Testis (tissue), 2 donors: ENCODE measurements around the gene PSRC1.

Experiments used
- CTCF ChIP-seq, 3 experiments: fragments of 450-650 bp in 2 of 3; fragments of 200-600 bp in 1 of 3; sonication (generic) in 1 of 3; IDR thresholded peaks; one replicate each; pipeline ENCODE4 v1.5.1; 2016 to 2019; ENCODE audit warnings: antibody characterized with exemption in 3 of 3, mild to moderate bottlenecking in 2 of 3, moderate library complexity in 1 of 3
- POLR2A ChIP-seq: fragments of 450-650 bp; IDR thresholded peaks from one replicate; pipeline ENCODE4 v1.6.1; 2017; ENCODE audit warnings: antibody characterized with exemption, mild to moderate bottlenecking, moderate library complexity

DNA sequence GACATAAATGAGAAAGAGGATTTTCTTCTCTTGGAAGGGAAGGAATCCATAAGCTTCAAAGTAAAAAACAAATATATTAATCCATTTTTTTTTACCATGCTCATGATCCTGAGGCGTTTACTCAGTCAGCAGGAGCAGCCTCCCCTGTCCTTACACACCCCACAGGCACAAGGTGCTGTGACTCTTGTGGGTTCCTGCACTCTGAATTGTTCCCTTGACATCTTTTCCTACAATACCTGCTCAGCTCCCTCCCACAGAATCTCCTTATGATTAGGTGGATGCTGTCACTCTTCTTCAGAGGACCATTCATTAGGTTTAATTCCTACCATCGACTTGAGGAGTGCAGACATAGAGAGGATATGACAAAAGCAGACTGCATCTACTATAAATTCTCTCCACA lies 10.1 kb upstream of the PSRC1 start:
- TF ChIP-seq CTCF (IDR thresholded peaks at IDR 0.05) = no peak
- TF ChIP-seq POLR2A = no peak
